ENCODE measurements around the gene IMMP2L.

Gene IMMP2L

DNA sequence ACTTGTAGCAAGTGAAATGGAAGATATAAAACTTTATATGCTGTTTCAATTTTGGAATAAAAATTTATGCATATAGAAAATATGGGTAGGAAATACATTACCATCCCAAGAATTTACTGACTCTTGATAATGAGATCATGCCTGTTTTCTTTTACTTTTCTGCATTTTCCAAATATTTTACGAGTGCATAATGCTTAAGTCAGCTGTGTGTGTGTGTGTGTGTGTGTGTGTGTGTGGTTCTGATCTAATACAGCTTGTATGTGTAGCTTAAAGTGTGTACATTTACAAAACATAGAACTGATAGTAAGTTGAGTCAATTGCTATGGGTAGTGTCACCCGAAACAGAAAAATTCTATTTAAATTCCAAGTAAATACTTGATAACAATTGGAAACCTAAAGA, 787.2 kb downstream of the IMMP2L start:
- Mint-ChIP-seq H3K4me3 (no peak overlapping the region), H3K9me3 (no peaks in the 10 kb centered on the region), H3K4me1 (peaks cover 10% of the 10 kb centered on the region), H3K27ac (no peak overlapping the region), H3K27me3 (no peaks in the 10 kb centered on the region), H3K36me3 (ENCODE audit: low read depth) (no peaks in the 10 kb centered on the region)
- no peak for DNase-seq
- ATAC-seq = no peak

DNA sequence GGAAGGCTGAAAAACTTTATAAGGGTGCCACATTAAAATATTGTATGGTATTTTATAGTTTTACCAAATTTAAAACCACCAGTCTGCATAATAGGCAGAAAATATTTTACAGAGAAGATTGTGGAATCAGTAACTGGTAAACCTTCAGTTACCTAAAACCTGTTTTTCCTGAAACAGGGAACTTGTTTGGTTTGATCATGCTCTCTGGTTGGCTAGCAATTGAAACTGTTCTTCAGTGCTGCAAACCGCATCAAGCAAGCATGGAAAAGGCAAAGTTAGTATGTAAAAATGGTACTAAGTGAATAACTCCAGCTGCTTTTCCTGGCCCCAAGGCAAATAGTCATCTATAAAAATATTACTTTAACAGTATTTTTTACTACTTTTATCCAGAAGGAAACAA, 788.2 kb downstream of the IMMP2L start:
- Mint-ChIP-seq H3K9me3 (no peaks in the 10 kb centered on the region), H3K27ac (no peak overlapping the region), H3K4me3 (no peak overlapping the region), H3K36me3 (ENCODE audit: low read depth) (no peaks in the 10 kb centered on the region), H3K4me1 (peaks cover 7% of the 10 kb centered on the region), H3K27me3 (no peaks in the 10 kb centered on the region)
- DNase-seq (no peak), ATAC-seq (no peak)

DNA sequence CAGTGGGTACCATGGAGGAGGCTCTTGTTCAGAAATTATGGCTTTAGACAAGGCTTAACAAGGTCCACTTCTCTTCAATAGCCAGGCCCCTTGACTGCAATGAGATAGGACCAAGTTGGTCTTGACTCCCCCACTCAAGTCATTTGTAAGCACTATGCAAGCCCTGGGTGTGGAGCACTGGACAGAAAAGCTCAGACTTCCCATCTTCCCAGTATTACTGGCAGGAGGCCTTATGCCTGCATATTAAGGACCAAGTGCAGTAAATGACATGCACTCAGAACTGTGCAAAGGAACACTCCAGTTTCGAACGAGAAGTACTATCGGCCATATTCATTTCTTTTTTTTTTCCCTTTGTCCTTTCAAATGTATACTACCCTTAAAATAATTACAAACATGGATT, 789.7 kb downstream of the IMMP2L start:
- DNase-seq (no peak), ATAC-seq (no peak)
- Mint-ChIP-seq H3K9me3 (no peaks in the 10 kb centered on the region), H3K36me3 (ENCODE audit: low read depth) (no peaks in the 10 kb centered on the region), H3K4me1 (peaks cover 7% of the 10 kb centered on the region), H3K27ac (no peak overlapping the region), H3K4me3 (no peak overlapping the region), H3K27me3 (no peaks in the 10 kb centered on the region)

DNA sequence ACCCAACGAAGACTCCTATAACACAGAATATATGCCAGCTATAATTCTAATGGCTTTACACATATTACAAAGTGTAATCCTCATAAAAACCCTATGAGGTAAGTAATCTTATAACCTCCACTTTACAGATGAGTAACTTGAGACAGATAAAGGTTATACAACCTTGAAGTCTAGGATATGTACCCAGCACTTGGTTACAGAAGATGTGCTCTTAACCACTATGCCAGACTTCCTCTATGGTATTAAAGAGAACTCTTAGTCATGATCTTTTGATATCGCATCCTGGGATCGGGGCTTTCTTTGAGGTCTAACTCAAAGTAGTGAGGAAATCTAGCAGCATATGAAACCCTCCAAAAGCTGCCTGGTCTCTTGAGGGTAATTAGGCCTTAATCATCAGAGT, 790.6 kb downstream of the IMMP2L start:
- Mint-ChIP-seq H3K4me1 (peaks cover 7% of the 10 kb centered on the region), H3K4me3 (no peak overlapping the region), H3K27ac (no peak overlapping the region), H3K27me3 (no peaks in the 10 kb centered on the region), H3K9me3 (no peaks in the 10 kb centered on the region), H3K36me3 (ENCODE audit: low read depth) (no peaks in the 10 kb centered on the region)
- ATAC-seq = peak; percentile 88
- DNase-seq = no peak

DNA sequence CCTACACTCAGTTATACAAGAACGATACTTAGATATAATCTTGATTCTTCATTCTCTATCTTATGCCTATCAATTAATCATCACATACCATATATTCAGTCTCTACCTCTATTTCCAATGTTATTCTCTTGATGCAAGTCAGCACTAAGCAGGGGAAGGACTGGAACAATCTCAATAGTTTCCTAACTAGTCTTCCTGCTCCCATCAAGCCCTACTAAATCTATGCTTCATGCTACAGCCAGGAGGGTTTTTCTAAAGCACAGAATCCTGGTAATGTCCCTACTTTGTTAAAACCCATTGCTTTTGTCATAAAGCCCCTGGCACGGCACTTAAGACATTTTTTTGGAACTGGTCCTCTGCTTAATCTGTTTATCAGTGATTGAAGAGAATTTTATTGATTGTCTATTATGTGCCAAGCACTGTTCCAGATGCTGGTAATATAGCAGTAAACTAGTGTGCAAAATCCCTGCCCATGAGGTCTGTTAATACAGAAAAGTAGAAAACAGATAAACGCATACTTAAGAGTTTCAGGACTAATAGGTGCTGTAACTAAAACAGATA, 794.7 kb downstream of the IMMP2L start:
- H3K9me3 Mint-ChIP-seq = no peaks in the 10 kb centered on the region
- H3K4me3 Mint-ChIP-seq = no peak overlapping the region
- no peak overlapping the region for H3K27ac Mint-ChIP-seq
- no peak for ATAC-seq
- no peaks in the 10 kb centered on the region for H3K36me3 Mint-ChIP-seq (ENCODE audit: low read depth)
- DNase-seq = no peak
- peaks cover 7% of the 10 kb centered on the region for H3K4me1 Mint-ChIP-seq
- H3K27me3 Mint-ChIP-seq = no peaks in the 10 kb centered on the region

DNA sequence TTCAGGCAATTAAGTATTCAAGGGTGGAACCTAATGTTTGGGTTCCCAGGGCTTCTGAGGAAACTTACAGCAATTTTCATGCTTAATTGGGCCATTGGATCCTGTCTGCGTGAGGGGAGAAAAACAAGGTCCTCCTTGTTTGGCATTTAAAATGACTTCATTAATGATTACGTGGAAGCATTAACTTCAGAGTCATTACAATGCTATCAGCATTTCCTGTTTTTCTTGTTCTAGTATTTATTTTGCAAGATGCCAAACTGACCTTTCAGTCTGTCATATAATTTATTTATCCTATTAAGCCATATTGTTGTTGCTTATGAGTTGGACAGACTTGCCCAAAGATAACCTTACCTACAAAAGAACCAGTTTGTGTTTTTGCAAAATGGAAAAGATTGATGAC, 795.4 kb downstream of the IMMP2L start:
- Mint-ChIP-seq H3K27me3 (no peaks in the 10 kb centered on the region), H3K4me1 (peaks cover 5% of the 10 kb centered on the region), H3K4me3 (no peak overlapping the region), H3K27ac (no peak overlapping the region), H3K9me3 (no peaks in the 10 kb centered on the region), H3K36me3 (ENCODE audit: low read depth) (no peaks in the 10 kb centered on the region)
- DNase-seq = no peak
- no peak for ATAC-seq

DNA sequence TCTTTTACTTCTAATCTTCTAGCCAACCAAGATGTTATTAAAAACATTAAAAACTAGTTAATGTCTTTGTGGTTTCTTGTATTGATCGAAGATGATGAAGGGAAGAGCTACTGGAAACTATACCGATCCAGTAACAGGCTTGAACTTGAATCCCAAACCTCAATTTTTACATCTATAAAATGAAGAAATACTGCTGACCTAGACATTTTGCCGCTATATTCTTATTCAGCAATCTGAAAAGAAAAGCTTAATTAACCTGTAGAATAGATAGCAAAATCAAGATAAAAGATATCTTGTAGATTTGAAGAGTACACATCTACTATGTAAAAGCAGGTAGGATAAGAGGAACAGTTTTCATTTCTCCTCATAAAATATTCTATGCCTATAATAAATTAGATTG, 797.4 kb downstream of the IMMP2L start:
- Mint-ChIP-seq H3K27ac (no peak overlapping the region), H3K4me1 (no peaks in the 10 kb centered on the region), H3K9me3 (no peaks in the 10 kb centered on the region), H3K4me3 (no peak overlapping the region), H3K27me3 (no peaks in the 10 kb centered on the region), H3K36me3 (ENCODE audit: low read depth) (no peaks in the 10 kb centered on the region)
- DNase-seq = no peak
- ATAC-seq = no peak

DNA sequence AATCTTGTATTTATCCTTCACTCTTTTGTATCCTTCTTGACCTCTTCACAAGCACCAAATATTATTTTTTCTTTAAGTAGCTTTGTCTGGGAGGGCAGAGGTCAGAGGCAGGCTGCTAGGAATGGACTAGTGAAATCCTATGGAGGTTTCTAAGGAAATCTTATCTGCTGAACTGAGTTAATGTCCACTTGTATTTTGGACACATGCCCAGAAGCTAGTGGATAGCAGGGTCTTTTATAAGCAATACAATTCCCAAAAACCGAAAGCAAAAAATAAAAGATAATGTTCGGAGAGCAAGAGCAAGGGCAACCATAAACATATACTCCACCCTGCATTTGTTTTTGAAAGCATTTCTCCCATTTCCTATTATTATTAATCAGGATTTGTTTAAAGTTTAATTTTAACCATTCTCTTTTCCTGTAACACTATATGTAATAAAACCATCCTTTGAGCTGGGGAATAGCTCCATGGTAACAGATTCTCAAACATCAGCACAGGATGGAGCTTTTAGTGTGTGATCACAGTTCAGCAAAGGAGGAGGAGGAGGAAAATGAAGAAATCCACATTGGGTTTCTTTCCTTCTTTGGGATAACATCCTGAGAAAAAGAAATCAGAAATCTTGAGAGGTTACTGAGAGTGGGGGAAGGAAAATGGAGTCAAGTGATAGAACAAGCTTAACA, 799.6 kb downstream of the IMMP2L start:
- Mint-ChIP-seq H3K4me3 (no peak overlapping the region), H3K36me3 (ENCODE audit: low read depth) (no peaks in the 10 kb centered on the region), H3K27ac (no peak overlapping the region), H3K9me3 (no peaks in the 10 kb centered on the region), H3K27me3 (no peaks in the 10 kb centered on the region), H3K4me1 (no peaks in the 10 kb centered on the region)
- DNase-seq (no peak), ATAC-seq (no peak)

DNA sequence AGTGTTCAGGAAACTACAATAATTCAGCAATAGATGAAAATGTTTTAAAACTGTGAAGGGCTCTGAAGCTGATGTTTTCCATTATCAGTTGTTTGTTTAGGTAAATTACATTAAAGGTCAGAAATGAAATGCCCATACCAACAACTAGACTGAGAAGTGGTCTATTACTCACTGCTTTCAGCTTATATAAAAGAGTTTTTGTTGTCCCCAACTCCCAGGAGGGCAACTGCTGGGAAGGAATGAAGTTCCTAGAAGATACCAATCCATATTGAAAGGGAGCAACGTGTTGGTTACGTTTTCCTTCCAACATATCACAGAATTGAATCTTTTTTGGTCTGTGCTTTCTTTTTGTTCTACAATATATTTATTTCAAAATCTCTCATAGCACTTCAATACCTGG, 802.0 kb downstream of the IMMP2L start:
- no peak overlapping the region for H3K27ac Mint-ChIP-seq

DNA sequence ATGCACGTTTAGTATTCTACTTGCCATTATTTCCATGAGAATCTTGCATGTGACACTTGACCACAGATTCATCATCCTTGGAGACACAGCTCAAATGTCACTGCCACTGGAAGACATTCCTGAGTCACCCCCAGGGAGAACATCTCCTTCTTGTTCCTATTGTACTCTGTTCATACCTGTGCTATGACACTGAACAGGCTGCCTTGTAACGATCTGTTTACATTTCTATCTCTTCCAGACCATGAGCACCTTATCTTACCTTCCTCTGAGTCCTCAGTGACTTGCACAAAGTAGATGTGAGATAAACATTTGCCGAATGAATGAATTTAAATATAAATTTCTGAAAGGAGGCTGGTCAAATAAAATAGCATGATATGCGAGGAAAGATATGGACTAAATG, 803.2 kb downstream of the IMMP2L start:
- Mint-ChIP-seq H3K4me3 (no peak overlapping the region), H3K9me3 (no peaks in the 10 kb centered on the region), H3K4me1 (no peaks in the 10 kb centered on the region), H3K36me3 (ENCODE audit: low read depth) (no peaks in the 10 kb centered on the region), H3K27ac (no peak overlapping the region), H3K27me3 (no peaks in the 10 kb centered on the region)
- ATAC-seq = no peak
- DNase-seq = no peak

More for the DNA sequence above, 802.0 kb downstream of the IMMP2L start:
- no peaks in the 10 kb centered on the region for H3K4me1 Mint-ChIP-seq
- H3K27me3 Mint-ChIP-seq = no peaks in the 10 kb centered on the region
- H3K36me3 Mint-ChIP-seq (ENCODE audit: low read depth) = no peaks in the 10 kb centered on the region
- H3K4me3 Mint-ChIP-seq = no peak overlapping the region
- H3K9me3 Mint-ChIP-seq = no peaks in the 10 kb centered on the region
- DNase-seq (no peak), ATAC-seq (no peak)

DNA sequence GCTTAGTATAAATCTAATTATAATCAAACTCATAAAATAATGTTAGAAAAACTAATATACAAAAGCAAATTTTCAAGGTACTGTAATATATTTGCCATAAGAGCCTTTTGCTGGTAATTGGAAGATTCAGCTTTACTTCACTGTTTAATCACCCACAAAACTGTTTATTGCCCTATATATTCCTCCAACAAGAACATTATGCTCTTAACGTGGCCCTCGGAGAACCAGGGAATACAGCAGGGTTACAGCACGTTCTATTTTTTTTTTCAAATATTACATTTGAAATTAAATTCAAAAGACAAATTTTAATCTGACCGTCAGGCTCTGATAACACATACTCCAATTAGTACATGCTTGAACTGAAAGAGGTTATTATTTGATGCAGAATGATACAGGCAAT, 807.6 kb downstream of the IMMP2L start:
- DNase-seq = no peak
- H3K36me3 Mint-ChIP-seq (ENCODE audit: low read depth) = no peaks in the 10 kb centered on the region
- no peak overlapping the region for H3K27ac Mint-ChIP-seq
- no peaks in the 10 kb centered on the region for H3K4me1 Mint-ChIP-seq
- ATAC-seq = no peak
- H3K4me3 Mint-ChIP-seq = no peak overlapping the region
- no peaks in the 10 kb centered on the region for H3K27me3 Mint-ChIP-seq
- H3K9me3 Mint-ChIP-seq = no peaks in the 10 kb centered on the region

DNA sequence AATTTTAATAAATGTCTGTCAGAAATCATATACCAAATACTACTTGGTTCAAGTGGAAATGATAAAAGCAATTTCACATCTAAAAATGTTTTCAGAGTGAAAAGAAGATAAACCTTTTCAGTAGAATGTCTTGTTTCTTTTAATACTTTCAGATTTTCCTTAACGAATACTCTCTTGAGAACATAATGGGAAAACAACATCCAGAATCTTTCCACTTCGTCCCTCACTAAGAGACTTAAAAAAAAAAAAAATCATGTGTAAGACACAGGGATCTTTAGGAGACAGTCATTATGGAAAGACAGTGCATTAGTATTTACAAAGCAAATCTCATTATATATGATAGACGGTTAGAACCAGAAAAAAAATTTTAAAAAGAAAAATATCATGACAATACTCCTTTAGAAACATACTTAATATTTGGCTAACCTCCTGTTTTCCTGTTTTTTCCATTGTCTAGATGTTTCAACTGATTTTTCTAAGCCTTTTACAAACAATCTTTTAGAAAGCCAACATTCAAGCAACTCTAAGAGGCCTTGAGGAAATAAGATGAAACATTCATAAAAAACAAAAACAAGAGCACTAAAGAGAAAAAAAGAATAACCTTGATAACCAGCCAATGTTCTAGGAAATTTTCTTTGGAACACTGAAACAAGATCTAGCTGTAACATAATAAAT, 811.2 kb downstream of the IMMP2L start:
- DNase-seq (no peak), ATAC-seq (no peak)
- H3K4me3 Mint-ChIP-seq = no peak overlapping the region
- no peaks in the 10 kb centered on the region for H3K36me3 Mint-ChIP-seq (ENCODE audit: low read depth)
- H3K9me3 Mint-ChIP-seq = peaks cover 11% of the 10 kb centered on the region
- H3K27me3 Mint-ChIP-seq = no peaks in the 10 kb centered on the region
- H3K27ac Mint-ChIP-seq = no peak overlapping the region
- no peaks in the 10 kb centered on the region for H3K4me1 Mint-ChIP-seq

DNA sequence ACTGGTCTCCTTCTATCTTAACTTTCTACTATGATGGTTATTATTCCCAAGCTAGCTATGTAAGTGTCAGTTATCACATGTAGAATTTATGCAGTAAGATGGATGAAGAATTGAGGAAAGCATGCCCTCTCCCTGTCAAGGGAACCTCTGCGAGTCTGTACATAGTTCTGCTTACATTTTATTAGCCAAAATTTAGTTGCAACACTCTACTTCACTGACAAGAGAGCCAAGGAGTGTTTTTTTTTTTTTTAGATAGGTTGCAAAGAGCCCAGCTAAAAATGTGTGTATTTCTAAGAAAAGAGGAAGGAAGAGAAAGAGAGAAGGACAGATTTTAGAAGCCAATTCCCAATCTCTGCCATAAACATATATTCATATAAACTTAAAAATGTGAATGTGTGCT, 829.1 kb downstream of the IMMP2L start:
- Mint-ChIP-seq H3K4me3 (no peak overlapping the region), H3K36me3 (ENCODE audit: low read depth) (no peaks in the 10 kb centered on the region), H3K9me3 (peaks cover 8% of the 10 kb centered on the region), H3K4me1 (no peaks in the 10 kb centered on the region), H3K27ac (no peak overlapping the region), H3K27me3 (no peaks in the 10 kb centered on the region)
- DNase-seq (no peak), ATAC-seq (no peak)

DNA sequence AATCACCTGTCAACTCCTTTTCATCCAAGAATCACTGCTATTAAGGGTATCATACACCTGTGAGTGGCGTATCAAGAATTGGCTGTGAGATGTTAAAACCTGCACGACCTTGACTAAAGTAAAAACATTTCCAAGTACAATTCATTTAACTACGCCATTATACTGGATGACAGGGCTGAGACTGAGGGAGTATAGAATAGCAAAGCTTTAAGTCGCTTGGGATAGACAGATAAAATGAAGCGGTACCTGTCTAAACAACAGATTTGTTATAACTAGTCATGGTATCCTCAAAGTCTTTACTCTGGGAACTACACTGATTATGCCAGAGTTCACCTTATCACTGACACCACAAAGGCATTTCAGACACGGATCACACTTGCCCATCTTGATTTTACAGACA, 837.5 kb downstream of the IMMP2L start:
- Mint-ChIP-seq H3K4me3 (no peak overlapping the region), H3K4me1 (no peaks in the 10 kb centered on the region), H3K27ac (no peak overlapping the region), H3K9me3 (no peaks in the 10 kb centered on the region), H3K27me3 (no peaks in the 10 kb centered on the region), H3K36me3 (ENCODE audit: low read depth) (no peaks in the 10 kb centered on the region)
- DNase-seq (no peak), ATAC-seq (no peak)

DNA sequence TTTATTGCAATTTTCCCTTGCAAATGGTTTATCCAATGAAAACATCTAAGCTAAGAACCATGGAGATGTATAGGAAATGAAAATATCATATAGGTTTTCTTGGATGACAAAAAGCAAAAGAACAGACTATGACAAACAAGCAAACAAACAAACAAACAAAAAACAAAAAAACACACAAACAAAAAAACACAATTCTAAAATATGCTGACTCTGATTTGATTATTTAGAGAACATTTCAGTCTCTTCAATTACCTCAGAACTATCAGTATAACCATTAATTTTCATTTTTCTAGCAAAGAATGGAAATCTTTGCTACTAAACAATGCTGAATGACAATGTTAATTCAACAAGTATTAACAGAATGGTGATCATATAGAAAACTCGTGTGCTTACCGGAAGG, 840.9 kb downstream of the IMMP2L start:
- DNase-seq (no peak), ATAC-seq (no peak)
- Mint-ChIP-seq H3K4me1 (no peaks in the 10 kb centered on the region), H3K27me3 (no peaks in the 10 kb centered on the region), H3K9me3 (peaks cover 8% of the 10 kb centered on the region), H3K36me3 (ENCODE audit: low read depth) (peaks cover 3% of the 10 kb centered on the region), H3K27ac (no peak overlapping the region), H3K4me3 (no peak overlapping the region)
